ENCODE results near the gene SRGAP1. TPM values are rescaled to one million over a fixed set of nuclear protein-coding genes. Genes with fewer than 3 reads are reported as not detected.

The SRGAP1 gene
- polyA plus RNA-seq, 1 donor from 2014 or later = 4.8 TPM

DNA sequence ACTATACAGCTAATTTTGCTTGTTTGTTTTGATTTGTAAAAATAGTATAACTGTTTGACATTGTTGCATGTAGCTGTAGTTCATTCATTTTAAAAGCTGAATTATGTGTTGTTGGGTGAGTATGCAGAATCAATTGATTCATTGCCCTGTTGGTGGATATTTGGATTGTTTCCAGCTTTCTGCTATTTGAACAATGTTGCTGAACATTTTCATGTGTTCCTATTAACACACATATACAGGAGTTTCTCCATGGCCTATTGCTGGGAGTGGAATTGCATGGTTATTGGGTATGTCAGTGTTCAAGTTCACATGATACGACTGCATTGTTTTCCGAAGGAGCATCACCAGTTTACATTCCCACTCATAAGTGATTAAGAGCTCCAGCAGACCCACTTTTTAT, 75.3 kb downstream of the SRGAP1 start:
- no peak overlapping the region for H3K4me2 ChIP-seq (ENCODE audit: low read length)
- H3K9ac ChIP-seq (ENCODE audit: low read length) = no peak overlapping the region
- H3K36me3 ChIP-seq (ENCODE audit: insufficient read depth, low read length) = no peaks in the 10 kb centered on the region
- no peak overlapping the region for H3K4me3 ChIP-seq (ENCODE audit: low read length)
- no peaks in the 10 kb centered on the region for H3K9me3 ChIP-seq (ENCODE audit: low read length)
- H3F3A ChIP-seq (ENCODE audit: insufficient read depth, low read length, poor library complexity, severe bottlenecking) = peaks cover 2% of the 10 kb centered on the region
- H3K79me2 ChIP-seq (replicated peaks; ENCODE audit: insufficient read depth, low read length) = peaks cover 20% of the 10 kb centered on the region
- no peaks in the 10 kb centered on the region for H4K20me1 ChIP-seq (ENCODE audit: insufficient read depth)
- no peaks in the 10 kb centered on the region for H3K27me3 ChIP-seq (ENCODE audit: insufficient read depth, low read depth, low read length)
- H2AFZ ChIP-seq (ENCODE audit: low read depth, low read length) = no peak overlapping the region
- no peaks in the 10 kb centered on the region for H3K9me2 ChIP-seq (ENCODE audit: insufficient read depth, low read length)
- TF ChIP-seq SMC3 (conservative IDR thresholded peaks at IDR 0.05; ENCODE audit: poor library complexity) (no peak), RAD21 (conservative IDR thresholded peaks at IDR 0.05) (no peak), MXI1 (conservative IDR thresholded peaks at IDR 0.05; ENCODE audit: poor library complexity, severe bottlenecking) (no peak), EP300 (conservative IDR thresholded peaks at IDR 0.05; ENCODE audit: poor library complexity, severe bottlenecking) (no peak), POLR2AphosphoS5 (IDR thresholded peaks at IDR 0.05) (no peak), TAF1 (IDR thresholded peaks at IDR 0.05; ENCODE audit: low read depth) (no peak), EZH2 (IDR thresholded peaks at IDR 0.05; ENCODE audit: borderline replicate concordance, insufficient read depth, low read length, poor library complexity, severe bottlenecking) (no peak)
- TF ChIP-seq, protein P1, sequence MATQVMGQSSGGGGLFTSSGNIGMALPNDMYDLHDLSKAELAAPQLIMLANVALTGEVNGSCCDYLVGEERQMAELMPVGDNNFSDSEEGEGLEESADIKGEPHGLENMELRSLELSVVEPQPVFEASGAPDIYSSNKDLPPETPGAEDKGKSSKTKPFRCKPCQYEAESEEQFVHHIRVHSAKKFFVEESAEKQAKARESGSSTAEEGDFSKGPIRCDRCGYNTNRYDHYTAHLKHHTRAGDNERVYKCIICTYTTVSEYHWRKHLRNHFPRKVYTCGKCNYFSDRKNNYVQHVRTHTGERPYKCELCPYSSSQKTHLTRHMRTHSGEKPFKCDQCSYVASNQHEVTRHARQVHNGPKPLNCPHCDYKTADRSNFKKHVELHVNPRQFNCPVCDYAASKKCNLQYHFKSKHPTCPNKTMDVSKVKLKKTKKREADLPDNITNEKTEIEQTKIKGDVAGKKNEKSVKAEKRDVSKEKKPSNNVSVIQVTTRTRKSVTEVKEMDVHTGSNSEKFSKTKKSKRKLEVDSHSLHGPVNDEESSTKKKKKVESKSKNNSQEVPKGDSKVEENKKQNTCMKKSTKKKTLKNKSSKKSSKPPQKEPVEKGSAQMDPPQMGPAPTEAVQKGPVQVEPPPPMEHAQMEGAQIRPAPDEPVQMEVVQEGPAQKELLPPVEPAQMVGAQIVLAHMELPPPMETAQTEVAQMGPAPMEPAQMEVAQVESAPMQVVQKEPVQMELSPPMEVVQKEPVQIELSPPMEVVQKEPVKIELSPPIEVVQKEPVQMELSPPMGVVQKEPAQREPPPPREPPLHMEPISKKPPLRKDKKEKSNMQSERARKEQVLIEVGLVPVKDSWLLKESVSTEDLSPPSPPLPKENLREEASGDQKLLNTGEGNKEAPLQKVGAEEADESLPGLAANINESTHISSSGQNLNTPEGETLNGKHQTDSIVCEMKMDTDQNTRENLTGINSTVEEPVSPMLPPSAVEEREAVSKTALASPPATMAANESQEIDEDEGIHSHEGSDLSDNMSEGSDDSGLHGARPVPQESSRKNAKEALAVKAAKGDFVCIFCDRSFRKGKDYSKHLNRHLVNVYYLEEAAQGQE (IDR thresholded peaks at IDR 0.05; ENCODE audit: borderline replicate concordance) = no peak
- TF ChIP-seq, protein P2, sequence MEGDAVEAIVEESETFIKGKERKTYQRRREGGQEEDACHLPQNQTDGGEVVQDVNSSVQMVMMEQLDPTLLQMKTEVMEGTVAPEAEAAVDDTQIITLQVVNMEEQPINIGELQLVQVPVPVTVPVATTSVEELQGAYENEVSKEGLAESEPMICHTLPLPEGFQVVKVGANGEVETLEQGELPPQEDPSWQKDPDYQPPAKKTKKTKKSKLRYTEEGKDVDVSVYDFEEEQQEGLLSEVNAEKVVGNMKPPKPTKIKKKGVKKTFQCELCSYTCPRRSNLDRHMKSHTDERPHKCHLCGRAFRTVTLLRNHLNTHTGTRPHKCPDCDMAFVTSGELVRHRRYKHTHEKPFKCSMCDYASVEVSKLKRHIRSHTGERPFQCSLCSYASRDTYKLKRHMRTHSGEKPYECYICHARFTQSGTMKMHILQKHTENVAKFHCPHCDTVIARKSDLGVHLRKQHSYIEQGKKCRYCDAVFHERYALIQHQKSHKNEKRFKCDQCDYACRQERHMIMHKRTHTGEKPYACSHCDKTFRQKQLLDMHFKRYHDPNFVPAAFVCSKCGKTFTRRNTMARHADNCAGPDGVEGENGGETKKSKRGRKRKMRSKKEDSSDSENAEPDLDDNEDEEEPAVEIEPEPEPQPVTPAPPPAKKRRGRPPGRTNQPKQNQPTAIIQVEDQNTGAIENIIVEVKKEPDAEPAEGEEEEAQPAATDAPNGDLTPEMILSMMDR (IDR thresholded peaks at IDR 0.05; ENCODE audit: poor library complexity, severe bottlenecking) = no peak
- no peak overlapping the region for H3K27ac ChIP-seq (ENCODE audit: low read length)

DNA sequence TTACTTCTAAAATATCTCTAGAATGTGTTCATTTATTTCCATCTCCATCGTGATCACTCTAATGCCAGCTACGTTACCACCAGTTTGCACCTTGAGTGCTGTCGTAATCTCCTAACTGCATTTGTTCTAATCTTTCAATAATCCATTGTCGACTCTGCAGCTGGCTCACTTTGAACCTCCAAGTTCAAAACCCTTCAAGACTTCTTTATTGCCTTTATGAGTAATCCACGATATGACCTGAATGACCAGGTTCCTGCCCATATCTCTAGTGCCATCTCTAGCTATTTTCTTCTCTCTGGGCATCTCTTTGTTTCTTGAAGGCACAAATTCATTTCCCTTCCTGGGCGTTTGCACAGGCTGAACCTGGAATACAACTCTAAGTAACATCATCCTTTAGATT, 76.7 kb downstream of the SRGAP1 start:
- H3K9me3 ChIP-seq (ENCODE audit: low read length) = no peaks in the 10 kb centered on the region
- H3K4me2 ChIP-seq (ENCODE audit: low read length) = no peak overlapping the region
- no peaks in the 10 kb centered on the region for H3K27me3 ChIP-seq (ENCODE audit: insufficient read depth, low read depth, low read length)
- H3K9ac ChIP-seq (ENCODE audit: low read length) = no peak overlapping the region
- TF ChIP-seq SMC3 (conservative IDR thresholded peaks at IDR 0.05; ENCODE audit: poor library complexity) (no peak), MXI1 (conservative IDR thresholded peaks at IDR 0.05; ENCODE audit: poor library complexity, severe bottlenecking) (no peak), POLR2AphosphoS5 (IDR thresholded peaks at IDR 0.05) (no peak), TAF1 (IDR thresholded peaks at IDR 0.05; ENCODE audit: low read depth) (no peak), RAD21 (conservative IDR thresholded peaks at IDR 0.05) (no peak), EP300 (conservative IDR thresholded peaks at IDR 0.05; ENCODE audit: poor library complexity, severe bottlenecking) (no peak), EZH2 (IDR thresholded peaks at IDR 0.05; ENCODE audit: borderline replicate concordance, insufficient read depth, low read length, poor library complexity, severe bottlenecking) (no peak)
- TF ChIP-seq, protein P2 (IDR thresholded peaks at IDR 0.05; ENCODE audit: poor library complexity, severe bottlenecking) = no peak
- TF ChIP-seq, protein P1 (IDR thresholded peaks at IDR 0.05; ENCODE audit: borderline replicate concordance) = no peak
- H3K36me3 ChIP-seq (ENCODE audit: insufficient read depth, low read length) = no peaks in the 10 kb centered on the region
- H3F3A ChIP-seq (ENCODE audit: insufficient read depth, low read length, poor library complexity, severe bottlenecking) = no peaks in the 10 kb centered on the region
- peaks cover 27% of the 10 kb centered on the region for H3K79me2 ChIP-seq (replicated peaks; ENCODE audit: insufficient read depth, low read length)
- no peak overlapping the region for H3K27ac ChIP-seq (ENCODE audit: low read length)
- H3K4me3 ChIP-seq (ENCODE audit: low read length) = no peak overlapping the region
- no peaks in the 10 kb centered on the region for H4K20me1 ChIP-seq (ENCODE audit: insufficient read depth)
- no peak overlapping the region for H2AFZ ChIP-seq (ENCODE audit: low read depth, low read length)
- H3K9me2 ChIP-seq (ENCODE audit: insufficient read depth, low read length) = no peaks in the 10 kb centered on the region

Measured in neural cell (in vitro differentiated cells).